ENCODE measurements around the gene NOTCH4. TPM values are rescaled to one million over a fixed set of nuclear protein-coding genes. Genes with fewer than 3 reads are reported as not detected.
A peak's percentile ranks its signal among the peaks of the same experiment; 100 is the strongest.

Gene NOTCH4
- total RNA-seq, 1 experiment from 2014 or later = 0.27 TPM

GRCh38 chr6:32151863-32152768 lies 71.8 kb downstream of the NOTCH4 start, which contains the start of gene PRRT1:
Gene PRRT1, minus strand, starts transcription at chr6:32151939. Its CDS starts 112 bp downstream, at chr6:32151827.
- in situ Hi-C loops (cut with HindIII; ENCODE audit: low sequenced_read_pairs) = no loop called here

GRCh38 chr6:32151181-32151862 lies 72.5 kb downstream of the NOTCH4 start:
- DNase-seq (ENCODE audit: low spot score) = peak; percentile 95
- in situ Hi-C loops (cut with HindIII; ENCODE audit: low sequenced_read_pairs) = no loop called here

More at GRCh38 chr6:32151863-32152768, 71.8 kb downstream of the NOTCH4 start, which contains the start of gene PRRT1:
- peak; percentile 72 for DNase-seq (ENCODE audit: low spot score)

- DNase-seq (ENCODE audit: low spot score) = peak; percentile 20
Observed at GRCh38 chr6:32149932-32150870, 73.7 kb downstream of the NOTCH4 start.

GRCh38 chr6:32149092-32149755 lies 74.6 kb downstream of the NOTCH4 start:
- no peak for DNase-seq (ENCODE audit: low spot score)
- in situ Hi-C loops (cut with HindIII; ENCODE audit: low sequenced_read_pairs) = no loop called here

More at GRCh38 chr6:32149932-32150870, 73.7 kb downstream of the NOTCH4 start:
- in situ Hi-C loops (cut with HindIII; ENCODE audit: low sequenced_read_pairs) = no loop called here

GRCh38 chr6:32148289-32149091 lies 75.4 kb downstream of the NOTCH4 start:
- DNase-seq (ENCODE audit: low spot score) = no peak
- in situ Hi-C loops (cut with HindIII; ENCODE audit: low sequenced_read_pairs) = no loop called here

GRCh38 chr6:32147401-32148132 lies 76.3 kb downstream of the NOTCH4 start:
- in situ Hi-C loops (cut with HindIII; ENCODE audit: low sequenced_read_pairs) = no loop called here
- DNase-seq (ENCODE audit: low spot score) = no peak

GRCh38 chr6:32146687-32147086 lies 77.2 kb downstream of the NOTCH4 start:
- in situ Hi-C loops (cut with HindIII; ENCODE audit: low sequenced_read_pairs) = no loop called here
- DNase-seq (ENCODE audit: low spot score) = no peak

- in situ Hi-C loops (cut with HindIII; ENCODE audit: low sequenced_read_pairs) = no loop called here
- no peak for DNase-seq (ENCODE audit: low spot score)
Observed at GRCh38 chr6:32146287-32146686, 77.6 kb downstream of the NOTCH4 start.

Other genes with a start within 250 kb of the NOTCH4 start
- 0.98 and 1.2 TPM in 2 replicates for gene C4A, start 242.0 kb downstream of the NOTCH4 start, total RNA-seq (2014; rRNA removed; shearing (Covaris generic))
- 0.78 and 0.86 TPM in 2 replicates for gene C4B, start 209.3 kb downstream of the NOTCH4 start, total RNA-seq (2014; rRNA removed; shearing (Covaris generic))
- gene CYP21A2, start 185.7 kb downstream of the NOTCH4 start, total RNA-seq (2014; rRNA removed; shearing (Covaris generic)) = not detected in 2 replicates
- gene TNXB, start 114.7 kb downstream of the NOTCH4 start, total RNA-seq (2014; rRNA removed; shearing (Covaris generic)) = under 0.01 TPM in 1 of 2 replicates, not detected in the other
- 21.1 and 23.1 TPM in 2 replicates for gene ATF6B, start 95.8 kb downstream of the NOTCH4 start, total RNA-seq (2014; rRNA removed; shearing (Covaris generic))
- 9.5 and 20.2 TPM in 2 replicates for gene FKBPL, start 93.8 kb downstream of the NOTCH4 start, total RNA-seq (2014; rRNA removed; shearing (Covaris generic))
- 0.51 TPM in 1 of 2 replicates, not detected in the other for gene PRRT1, start 72.1 kb downstream of the NOTCH4 start, total RNA-seq (2014; rRNA removed; shearing (Covaris generic))
- gene PPT2, start 69.9 kb downstream of the NOTCH4 start, total RNA-seq (2014; rRNA removed; shearing (Covaris generic)) = 37.3 and 38.5 TPM in 2 replicates
- 12.9 and 16.5 TPM in 2 replicates for gene EGFL8, start 59.5 kb downstream of the NOTCH4 start, total RNA-seq (2014; rRNA removed; shearing (Covaris generic))
- gene AGPAT1, start 48.0 kb downstream of the NOTCH4 start, total RNA-seq (2014; rRNA removed; shearing (Covaris generic)) = 75.4 and 80.4 TPM in 2 replicates
- gene RNF5, start 45.7 kb downstream of the NOTCH4 start, total RNA-seq (2014; rRNA removed; shearing (Covaris generic)) = 122 and 128 TPM in 2 replicates
- 3.8 and 17.4 TPM in 2 replicates for gene AGER, start 39.8 kb downstream of the NOTCH4 start, total RNA-seq (2014; rRNA removed; shearing (Covaris generic))
- gene PBX2, start 33.9 kb downstream of the NOTCH4 start, total RNA-seq (2014; rRNA removed; shearing (Covaris generic)) = 109 and 123 TPM in 2 replicates
- 3.4 and 7.9 TPM in 2 replicates for gene GPSM3, start 31.4 kb downstream of the NOTCH4 start, total RNA-seq (2014; rRNA removed; shearing (Covaris generic))
- not detected in 2 replicates for gene TSBP1, start 147.8 kb upstream of the NOTCH4 start, total RNA-seq (2014; rRNA removed; shearing (Covaris generic))
- not detected in 2 replicates for gene BTNL2, start 183.1 kb upstream of the NOTCH4 start, total RNA-seq (2014; rRNA removed; shearing (Covaris generic))
- gene HLA-DRA, start 215.8 kb upstream of the NOTCH4 start, total RNA-seq (2014; rRNA removed; shearing (Covaris generic)) = not detected in 2 replicates